ENCODE results near the gene EAF2. TPM values are rescaled to one million over a fixed set of nuclear protein-coding genes. Genes with fewer than 3 reads are reported as not detected.

The EAF2 gene
- total and polyA plus RNA-seq, 5 donors from 2014 or later: 5.7 to 15.2 (median 8.3) TPM

DNA sequence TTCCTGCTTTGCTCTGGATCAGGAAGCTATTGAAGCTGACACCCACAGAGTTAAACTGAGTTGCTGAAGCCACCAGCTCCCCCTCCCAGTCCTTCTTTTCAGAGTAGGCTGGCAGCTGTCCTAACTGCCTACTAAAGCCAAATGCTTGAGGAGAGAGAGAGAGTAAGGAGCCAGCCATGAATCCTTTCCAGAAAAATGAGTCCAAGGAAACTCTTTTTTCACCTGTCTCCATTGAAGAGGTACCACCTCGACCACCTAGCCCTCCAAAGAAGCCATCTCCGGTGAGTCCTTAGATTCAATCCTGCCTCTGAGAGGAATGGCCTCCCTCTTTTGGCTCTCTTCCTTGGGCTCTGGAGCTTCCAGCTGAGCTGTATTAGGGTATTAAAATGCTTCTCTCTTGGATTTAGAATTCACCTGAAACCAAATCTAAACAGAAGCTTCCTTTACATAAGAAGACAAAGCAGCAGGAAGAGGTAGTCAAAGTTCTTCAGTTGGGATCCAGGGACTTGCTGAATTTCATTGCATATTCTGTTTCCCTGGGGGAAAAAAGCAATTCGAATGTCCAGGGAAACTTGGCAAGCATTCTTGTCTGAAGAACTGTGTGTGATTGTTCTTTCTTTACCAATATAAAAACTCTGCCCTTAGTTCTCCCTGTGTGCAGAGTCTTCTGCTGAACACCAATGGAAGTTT, 59.4 kb downstream of the EAF2 start, which contains the start of gene SLC15A2:
TSS of gene SLC15A2 (plus strand) at position 101 of the 690 bp plus-strand sequence. CDS start at position 177, 76 bp downstream.
- Histone ChIP-seq H3K4me3 (ENCODE audit: low read depth, low read length) (no peak within 1 kb of the TSS), H3K27ac (ENCODE audit: insufficient read depth, low read length, poor library complexity, severe bottlenecking) (no peak within 1 kb of the TSS), H3K27me3 (ENCODE audit: control insufficient read depth, insufficient read depth, low read length) (no peaks in the 10 kb centered on the region), H3K36me3 (ENCODE audit: control insufficient read depth, insufficient read depth, low read length) (no peaks in the 10 kb centered on the region), H3K9me3 (ENCODE audit: control insufficient read depth in 2 of 2, low read length in 2 of 2) (no peaks in the 10 kb centered on the region), H3K4me1 (ENCODE audit: control insufficient read depth, insufficient read depth, low read length, poor library complexity, severe bottlenecking) (no peaks in the 10 kb centered on the region)
- Mint-ChIP-seq H3K27me3 (no peaks in the 10 kb centered on the region), H3K4me1 (no peaks in the 10 kb centered on the region), H3K27ac (no peak within 1 kb of the TSS), H3K9me3 (peaks cover 0 to 2% (median 0%) of the 10 kb centered on the region in 7 donors), H3K4me3 (no peak within 1 kb of the TSS), H3K36me3 (peaks cover 4% of the 10 kb centered on the region)
- no peak for ATAC-seq (ENCODE audit: low read depth in 2 of 2)
- no peak for DNase-seq

DNA sequence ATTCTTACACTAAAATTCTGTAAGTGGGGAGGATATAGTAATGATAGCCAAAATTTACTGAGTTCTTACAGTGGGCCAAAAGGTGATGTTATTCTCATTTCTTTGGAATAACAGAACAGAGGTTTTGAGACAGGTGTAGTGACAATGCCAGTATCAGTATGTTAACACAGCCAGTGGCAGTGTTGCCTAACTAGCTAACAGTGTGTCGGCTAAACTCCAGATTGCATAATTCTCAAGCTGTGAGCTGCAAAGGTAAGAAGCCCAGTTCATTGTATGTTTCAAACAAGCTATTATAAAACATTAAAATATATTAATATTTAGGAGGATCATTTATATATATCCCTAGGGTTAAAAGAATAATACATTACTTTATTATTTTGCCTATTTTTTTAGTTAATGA, 60.1 kb downstream of the EAF2 start:
- ATAC-seq (ENCODE audit: low read depth in 2 of 2): no peak
- peaks cover 0 to 2% (median 0%) of the 10 kb centered on the region in 7 donors for H3K9me3 Mint-ChIP-seq

DNA sequence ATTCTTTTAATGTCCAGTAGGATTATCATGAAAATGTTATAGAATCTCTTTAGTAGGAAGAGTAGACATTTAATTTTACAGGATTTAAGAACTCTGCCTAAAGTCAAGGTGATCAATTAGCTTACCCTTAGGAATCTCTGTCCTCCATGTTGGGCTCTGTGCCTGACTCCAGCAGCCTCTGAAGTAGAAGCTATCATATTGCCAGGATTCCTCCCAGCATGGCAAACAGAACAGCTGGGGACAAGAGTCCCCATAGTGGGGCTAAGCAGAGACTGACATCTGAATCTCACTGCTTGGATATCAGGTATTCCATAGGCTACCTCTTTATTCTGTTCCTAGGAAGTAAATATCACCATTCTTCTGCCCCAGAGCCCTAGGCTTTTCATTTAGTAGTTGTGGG, 60.7 kb downstream of the EAF2 start:
- H3K27ac ChIP-seq (ENCODE audit: insufficient read depth, low read length, poor library complexity, severe bottlenecking): no peak overlapping the region
- Mint-ChIP-seq H3K27me3 (no peaks in the 10 kb centered on the region), H3K36me3 (peaks cover 4% of the 10 kb centered on the region), H3K4me3 (no peak overlapping the region), H3K9me3 (peaks cover 0 to 2% (median 0%) of the 10 kb centered on the region in 7 donors), H3K4me1 (no peaks in the 10 kb centered on the region), H3K27ac (no peak overlapping the region)
- no peaks in the 10 kb centered on the region for H3K36me3 ChIP-seq (ENCODE audit: control insufficient read depth, insufficient read depth, low read length)
- H3K9me3 ChIP-seq (ENCODE audit: control insufficient read depth in 2 of 2, low read length in 2 of 2): no peaks in the 10 kb centered on the region
- no peaks in the 10 kb centered on the region for H3K4me1 ChIP-seq (ENCODE audit: control insufficient read depth, insufficient read depth, low read length, poor library complexity, severe bottlenecking)
- no peaks in the 10 kb centered on the region for H3K27me3 ChIP-seq (ENCODE audit: control insufficient read depth, insufficient read depth, low read length)
- no peak overlapping the region for H3K4me3 ChIP-seq (ENCODE audit: low read depth, low read length)
- ATAC-seq (ENCODE audit: low read depth in 2 of 2): no peak
- DNase-seq: no peak

More for the DNA sequence above, 60.1 kb downstream of the EAF2 start:
- Histone ChIP-seq H3K4me1 (ENCODE audit: control insufficient read depth, insufficient read depth, low read length, poor library complexity, severe bottlenecking) (no peaks in the 10 kb centered on the region), H3K27ac (ENCODE audit: insufficient read depth, low read length, poor library complexity, severe bottlenecking) (no peak overlapping the region), H3K36me3 (ENCODE audit: control insufficient read depth, insufficient read depth, low read length) (no peaks in the 10 kb centered on the region), H3K4me3 (ENCODE audit: low read depth, low read length) (no peak overlapping the region), H3K9me3 (ENCODE audit: control insufficient read depth in 2 of 2, low read length in 2 of 2) (no peaks in the 10 kb centered on the region), H3K27me3 (ENCODE audit: control insufficient read depth, insufficient read depth, low read length) (no peaks in the 10 kb centered on the region)
- Mint-ChIP-seq H3K4me3 (no peak overlapping the region), H3K4me1 (no peaks in the 10 kb centered on the region), H3K36me3 (peaks cover 4% of the 10 kb centered on the region), H3K27me3 (no peaks in the 10 kb centered on the region), H3K27ac (no peak overlapping the region)
- no peak for DNase-seq

DNA sequence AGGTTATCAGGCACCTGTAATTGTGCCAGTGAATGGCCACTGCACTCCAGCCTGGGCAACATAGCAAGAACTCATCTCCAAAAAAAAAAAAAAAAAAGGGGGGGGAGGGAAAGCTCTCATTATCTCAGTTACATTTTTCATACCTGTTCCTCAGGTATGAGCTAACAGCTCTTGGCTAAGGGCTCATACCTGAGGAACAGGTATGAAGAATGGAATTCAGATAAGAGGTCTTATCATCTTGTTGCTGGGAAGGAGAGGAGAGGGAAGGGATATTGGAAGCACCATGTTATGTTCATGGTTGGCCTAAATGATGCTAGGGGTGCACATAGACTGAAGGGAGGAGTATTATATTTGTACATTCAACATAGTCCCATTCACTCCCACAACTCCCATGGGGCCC, 61.8 kb downstream of the EAF2 start:
- Mint-ChIP-seq H3K4me3 (no peak overlapping the region), H3K27ac (no peak overlapping the region)

DNA sequence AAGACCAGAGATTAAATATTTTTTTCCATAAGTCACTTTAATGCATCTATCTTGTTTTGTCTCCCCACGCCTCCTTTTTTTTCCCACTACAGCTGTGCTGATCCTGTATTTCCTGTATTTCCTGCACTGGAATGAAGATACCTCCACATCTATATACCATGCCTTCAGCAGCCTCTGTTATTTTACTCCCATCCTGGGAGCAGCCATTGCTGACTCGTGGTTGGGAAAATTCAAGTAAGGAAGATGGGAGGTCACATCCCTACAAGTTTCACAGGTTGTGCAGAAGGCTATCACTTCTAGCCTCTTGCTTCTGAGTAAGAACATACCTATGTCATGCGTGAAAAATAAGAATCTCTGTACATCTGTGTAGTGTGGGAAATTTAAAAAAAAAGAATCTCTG, 62.3 kb downstream of the EAF2 start:
- H3K27ac ChIP-seq (ENCODE audit: insufficient read depth, low read length, poor library complexity, severe bottlenecking): no peak overlapping the region
- no peaks in the 10 kb centered on the region for H3K4me1 ChIP-seq (ENCODE audit: control insufficient read depth, insufficient read depth, low read length, poor library complexity, severe bottlenecking)
- no peak for ATAC-seq (ENCODE audit: low read depth in 2 of 2)
- no peak overlapping the region for H3K4me3 Mint-ChIP-seq
- DNase-seq: no peak
- H3K27me3 ChIP-seq (ENCODE audit: control insufficient read depth, insufficient read depth, low read length): no peaks in the 10 kb centered on the region
- H3K4me3 ChIP-seq (ENCODE audit: low read depth, low read length): no peak overlapping the region
- no peak overlapping the region for H3K27ac Mint-ChIP-seq
- no peaks in the 10 kb centered on the region for H3K36me3 ChIP-seq (ENCODE audit: control insufficient read depth, insufficient read depth, low read length)
- H3K9me3 ChIP-seq (ENCODE audit: control insufficient read depth in 2 of 2, low read length in 2 of 2): no peaks in the 10 kb centered on the region
- H3K36me3 Mint-ChIP-seq: peaks cover 4% of the 10 kb centered on the region
- H3K27me3 Mint-ChIP-seq: no peaks in the 10 kb centered on the region
- H3K4me1 Mint-ChIP-seq: no peaks in the 10 kb centered on the region
- peaks cover 0 to 2% (median 0%) of the 10 kb centered on the region in 7 donors for H3K9me3 Mint-ChIP-seq

More for the DNA sequence above, 61.8 kb downstream of the EAF2 start:
- ATAC-seq (ENCODE audit: low read depth in 2 of 2) (no peak), DNase-seq (no peak)
- Histone ChIP-seq H3K4me1 (ENCODE audit: control insufficient read depth, insufficient read depth, low read length, poor library complexity, severe bottlenecking) (no peaks in the 10 kb centered on the region), H3K9me3 (ENCODE audit: control insufficient read depth in 2 of 2, low read length in 2 of 2) (no peaks in the 10 kb centered on the region), H3K27ac (ENCODE audit: insufficient read depth, low read length, poor library complexity, severe bottlenecking) (no peak overlapping the region), H3K36me3 (ENCODE audit: control insufficient read depth, insufficient read depth, low read length) (no peaks in the 10 kb centered on the region), H3K4me3 (ENCODE audit: low read depth, low read length) (no peak overlapping the region), H3K27me3 (ENCODE audit: control insufficient read depth, insufficient read depth, low read length) (no peaks in the 10 kb centered on the region)
- Mint-ChIP-seq H3K9me3 (peaks cover 0 to 2% (median 0%) of the 10 kb centered on the region in 7 donors), H3K36me3 (peaks cover 4% of the 10 kb centered on the region), H3K27me3 (no peaks in the 10 kb centered on the region), H3K4me1 (no peaks in the 10 kb centered on the region)

DNA sequence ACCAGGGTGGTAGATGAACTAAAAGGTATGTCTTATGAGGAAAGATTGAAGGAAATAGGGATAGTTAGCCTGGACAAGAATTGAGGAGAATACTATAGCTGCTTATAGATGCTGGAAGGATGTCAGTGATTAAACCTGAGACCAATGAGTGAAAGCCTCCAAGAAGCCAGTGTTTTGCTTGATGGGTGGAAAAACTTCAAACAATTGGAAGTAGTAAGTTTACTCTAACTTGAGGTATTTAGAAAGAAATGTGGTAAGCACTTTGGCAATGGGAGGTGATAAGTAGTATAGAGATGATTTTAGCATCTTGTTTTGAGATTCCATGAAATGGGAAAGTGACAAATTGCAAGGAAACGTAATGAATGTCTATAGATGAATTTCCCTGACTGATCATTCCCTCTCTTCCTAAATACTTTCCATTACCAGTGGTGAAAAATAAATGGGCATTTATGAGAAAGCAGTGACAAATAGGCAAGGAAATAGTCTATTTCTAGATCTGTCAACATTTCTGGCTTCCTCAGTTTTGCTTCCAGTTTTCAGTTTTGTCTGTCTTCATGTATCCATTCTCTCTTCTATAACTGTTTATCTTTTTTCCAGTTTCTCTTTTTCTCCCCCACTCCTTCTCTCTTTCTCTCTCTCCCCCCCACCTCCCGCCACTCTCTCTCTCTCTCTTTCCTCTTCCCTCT, 78.4 kb downstream of the EAF2 start:
- Mint-ChIP-seq H3K27me3 (no peaks in the 10 kb centered on the region), H3K4me1 (no peaks in the 10 kb centered on the region), H3K4me3 (no peak overlapping the region), H3K9me3 (peaks cover 0 to 2% (median 0%) of the 10 kb centered on the region in 7 donors), H3K36me3 (peaks cover 41% of the 10 kb centered on the region), H3K27ac (no peak overlapping the region)
- no peak overlapping the region for H3K27ac ChIP-seq (ENCODE audit: insufficient read depth, low read length, poor library complexity, severe bottlenecking)
- H3K4me3 ChIP-seq (ENCODE audit: low read depth, low read length): no peak overlapping the region
- no peaks in the 10 kb centered on the region for H3K36me3 ChIP-seq (ENCODE audit: control insufficient read depth, insufficient read depth, low read length)
- H3K9me3 ChIP-seq (ENCODE audit: control insufficient read depth in 2 of 2, low read length in 2 of 2): no peaks in the 10 kb centered on the region
- no peaks in the 10 kb centered on the region for H3K4me1 ChIP-seq (ENCODE audit: control insufficient read depth, insufficient read depth, low read length, poor library complexity, severe bottlenecking)
- no peak for DNase-seq
- H3K27me3 ChIP-seq (ENCODE audit: control insufficient read depth, insufficient read depth, low read length): no peaks in the 10 kb centered on the region
- no peak for ATAC-seq (ENCODE audit: low read depth in 2 of 2)

- Histone ChIP-seq H3K4me3 (ENCODE audit: low read depth, low read length) (no peak overlapping the region), H3K9me3 (ENCODE audit: control insufficient read depth in 2 of 2, low read length in 2 of 2) (no peaks in the 10 kb centered on the region), H3K27ac (ENCODE audit: insufficient read depth, low read length, poor library complexity, severe bottlenecking) (no peak overlapping the region), H3K36me3 (ENCODE audit: control insufficient read depth, insufficient read depth, low read length) (no peaks in the 10 kb centered on the region), H3K4me1 (ENCODE audit: control insufficient read depth, insufficient read depth, low read length, poor library complexity, severe bottlenecking) (no peaks in the 10 kb centered on the region), H3K27me3 (ENCODE audit: control insufficient read depth, insufficient read depth, low read length) (no peaks in the 10 kb centered on the region)
- H3K27ac Mint-ChIP-seq: no peak overlapping the region
- DNase-seq: no peak
- H3K27me3 Mint-ChIP-seq: no peaks in the 10 kb centered on the region
- H3K36me3 Mint-ChIP-seq: peaks cover 35% of the 10 kb centered on the region
- no peak overlapping the region for H3K4me3 Mint-ChIP-seq
- H3K9me3 Mint-ChIP-seq: no peaks in the 10 kb centered on the region
- no peaks in the 10 kb centered on the region for H3K4me1 Mint-ChIP-seq
- no peak for ATAC-seq (ENCODE audit: low read depth in 2 of 2)
Measured at GRCh38 chr3:121914081-121914998, 79.3 kb downstream of the EAF2 start.
